Measurements from ENCODE around the gene TRPM4.

Gene TRPM4

GRCh38 chr19:49243129-49243528, 85.5 kb downstream of the TRPM4 start:
- no peaks in the 10 kb centered on the region for H3K36me3 ChIP-seq (replicated peaks; ENCODE audit: insufficient read depth, low read length)
- TF ChIP-seq EZH2phosphoT487 (IDR thresholded peaks at IDR 0.05; ENCODE audit: low read length) (no peak), EZH2 (optimal IDR thresholded peaks at IDR 0.05; ENCODE audit: low read depth, low read length) (no peak), CTCF (IDR thresholded peaks at IDR 0.05; ENCODE audit: low read length) (no peak)
- peaks cover 23% of the 10 kb centered on the region for H3K27me3 ChIP-seq (replicated peaks; ENCODE audit: insufficient read depth, low read length)
- no peaks in the 10 kb centered on the region for H3K79me2 ChIP-seq (ENCODE audit: low read length)
- no peak overlapping the region for H3K4me3 ChIP-seq (ENCODE audit: low read length)
- no peaks in the 10 kb centered on the region for H4K20me1 ChIP-seq (ENCODE audit: insufficient read depth, low read length)
- no peaks in the 10 kb centered on the region for H3K9me2 ChIP-seq (replicated peaks; ENCODE audit: insufficient read depth, low read length)
- H3K9ac ChIP-seq (ENCODE audit: low read length), result no peak overlapping the region
- H3K4me1 ChIP-seq (ENCODE audit: low read length), result no peaks in the 10 kb centered on the region
- H3F3A ChIP-seq (ENCODE audit: insufficient read depth, low read length), result no peaks in the 10 kb centered on the region
- no peaks in the 10 kb centered on the region for H3K9me3 ChIP-seq (replicated peaks; ENCODE audit: insufficient read depth, low read length)
- no peak overlapping the region for H3K4me2 ChIP-seq (ENCODE audit: low read depth, low read length)
- H3K27ac ChIP-seq (ENCODE audit: low read length), result no peak overlapping the region
- H2AFZ ChIP-seq (ENCODE audit: low read length), result no peak overlapping the region
- DNase-seq, result no peak

- Histone ChIP-seq H3K27me3 (replicated peaks; ENCODE audit: insufficient read depth, low read length) (peaks cover 20% of the 10 kb centered on the region; the same call in 1 of the 2 replicates), H3K9ac (ENCODE audit: low read length) (no peak overlapping the region), H3K4me1 (ENCODE audit: low read length) (no peaks in the 10 kb centered on the region), H3K36me3 (replicated peaks; ENCODE audit: insufficient read depth, low read length) (no peaks in the 10 kb centered on the region), H3F3A (ENCODE audit: insufficient read depth, low read length) (no peaks in the 10 kb centered on the region), H2AFZ (ENCODE audit: low read length) (no peak overlapping the region), H3K4me2 (ENCODE audit: low read depth, low read length) (no peak overlapping the region), H3K9me3 (replicated peaks; ENCODE audit: insufficient read depth, low read length) (no peaks in the 10 kb centered on the region), H3K4me3 (ENCODE audit: low read length) (no peak overlapping the region), H4K20me1 (ENCODE audit: insufficient read depth, low read length) (no peaks in the 10 kb centered on the region), H3K9me2 (replicated peaks; ENCODE audit: insufficient read depth, low read length) (no peaks in the 10 kb centered on the region), H3K79me2 (ENCODE audit: low read length) (no peaks in the 10 kb centered on the region), H3K27ac (ENCODE audit: low read length) (no peak overlapping the region)
- DNase-seq, result no peak
- TF ChIP-seq CTCF (IDR thresholded peaks at IDR 0.05; ENCODE audit: low read length) (no peak), EZH2 (optimal IDR thresholded peaks at IDR 0.05; ENCODE audit: low read depth, low read length) (no peak), EZH2phosphoT487 (IDR thresholded peaks at IDR 0.05; ENCODE audit: low read length) (no peak)
Measured at GRCh38 chr19:49243726-49244125, 86.1 kb downstream of the TRPM4 start.

- DNase-seq, result no peak
- Histone ChIP-seq H3K27me3 (replicated peaks; ENCODE audit: insufficient read depth, low read length) (peaks cover 25% of the 10 kb centered on the region; the same call in 1 of the 2 replicates), H2AFZ (ENCODE audit: low read length) (no peak overlapping the region), H3K27ac (ENCODE audit: low read length) (no peak overlapping the region), H3K36me3 (replicated peaks; ENCODE audit: insufficient read depth, low read length) (no peaks in the 10 kb centered on the region), H3K4me1 (ENCODE audit: low read length) (no peaks in the 10 kb centered on the region), H3K9ac (ENCODE audit: low read length) (no peak overlapping the region), H4K20me1 (ENCODE audit: insufficient read depth, low read length) (no peaks in the 10 kb centered on the region), H3K4me3 (ENCODE audit: low read length) (no peak overlapping the region), H3K4me2 (ENCODE audit: low read depth, low read length) (no peak overlapping the region), H3K9me3 (replicated peaks; ENCODE audit: insufficient read depth, low read length) (no peaks in the 10 kb centered on the region), H3F3A (ENCODE audit: insufficient read depth, low read length) (no peaks in the 10 kb centered on the region), H3K9me2 (replicated peaks; ENCODE audit: insufficient read depth, low read length) (no peaks in the 10 kb centered on the region), H3K79me2 (ENCODE audit: low read length) (no peaks in the 10 kb centered on the region)
- TF ChIP-seq EZH2 (optimal IDR thresholded peaks at IDR 0.05; ENCODE audit: low read depth, low read length) (no peak), CTCF (IDR thresholded peaks at IDR 0.05; ENCODE audit: low read length) (no peak), EZH2phosphoT487 (IDR thresholded peaks at IDR 0.05; ENCODE audit: low read length) (no peak)
Measured at GRCh38 chr19:49244256-49244655, 86.7 kb downstream of the TRPM4 start.

All from MM.1S (cell line).